ENCODE results near the gene GUSB. TPM values are rescaled to one million over a fixed set of nuclear protein-coding genes. Genes with fewer than 3 reads are reported as not detected.
A peak's percentile ranks its signal among the peaks of the same experiment; 100 is the strongest.
"Not testable (repeated sequence)": the region's sequence is repeated elsewhere in the genome, so short reads cannot be mapped to it uniquely, and the experiment has no call there.

Gene GUSB
- 50.4 and 51.9 TPM in 2 replicates for total RNA-seq
- long read RNA-seq, transcript GUSB-201 (12 exons, 2,300 nt): major isoform, 9 of 30 reads
- long read RNA-seq, partial matches to known transcripts: 8 of 30 reads
- long read RNA-seq, other reads (novel, unspliced or antisense): 13 of 30 reads

DNA sequence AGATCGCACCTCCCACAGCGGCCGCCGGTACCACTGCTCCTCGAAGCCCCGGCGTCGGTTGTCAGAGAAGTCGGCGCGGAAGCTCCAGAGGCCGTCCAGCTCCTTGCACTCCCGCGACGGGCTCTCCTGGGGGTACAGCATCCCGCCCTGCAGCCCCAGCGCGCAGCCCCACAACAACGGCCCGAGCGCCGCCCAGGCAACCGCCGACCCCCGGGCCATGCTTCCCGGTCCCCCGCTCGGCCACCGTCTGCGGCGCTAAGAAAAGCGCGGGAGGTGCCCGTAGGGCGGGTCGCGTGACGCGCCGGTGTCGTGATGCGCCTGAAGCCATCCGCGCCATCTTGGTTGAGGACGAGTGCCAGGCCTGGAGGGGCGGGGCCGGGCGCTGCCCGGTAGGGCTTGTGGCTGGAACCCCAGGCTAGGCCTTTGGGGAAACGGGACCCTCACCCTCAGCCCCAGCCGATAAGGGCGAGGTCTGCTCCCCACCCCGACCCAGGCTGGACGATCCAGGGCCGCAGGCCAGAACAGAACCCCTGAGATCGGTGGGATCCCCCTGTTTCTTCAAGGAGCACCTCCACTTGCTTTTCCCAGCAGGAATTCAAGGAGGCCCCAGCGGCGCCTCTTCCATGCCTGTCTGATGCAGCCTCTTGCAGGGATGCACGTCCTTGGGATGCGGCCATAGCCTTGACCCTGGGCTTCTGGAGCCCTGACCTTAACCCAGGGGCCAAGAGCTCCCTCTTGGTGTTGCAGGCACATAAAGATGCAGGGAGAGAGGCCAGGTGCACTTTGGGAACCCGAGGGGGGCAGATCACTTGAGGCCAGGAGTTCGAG lies at the start of gene GUSB:
Gene GUSB, minus strand, starts transcription at position 249 of the 828 bp plus-strand sequence. Its CDS starts 30 bp downstream, at position 219.
- Mint-ChIP-seq H3K4me1 (no peaks in the 10 kb centered on the region), H3K27ac (ENCODE audit: unreplicated experiment) (peak within 1 kb of the TSS; percentile 90), H3K4me3 (peak within 1 kb of the TSS; percentile 85), H3K36me3 (ENCODE audit: low read depth) (no peaks in the 10 kb centered on the region), H3K9me3 (no peaks in the 10 kb centered on the region), H3K27me3 (ENCODE audit: low read depth) (no peaks in the 10 kb centered on the region)
- peak; percentile 92 for DNase-seq (ENCODE audit: low read depth, low spot score)
- no peak for TF ChIP-seq CTCF (conservative IDR thresholded peaks at IDR 0.05)

- not testable (repeated sequence) for H3K9me3 Mint-ChIP-seq; H3K27ac Mint-ChIP-seq (ENCODE audit: unreplicated experiment); H3K4me1 Mint-ChIP-seq; H3K4me3 Mint-ChIP-seq; H3K36me3 Mint-ChIP-seq (ENCODE audit: low read depth); DNase-seq (ENCODE audit: low read depth, low spot score)
- H3K27me3 Mint-ChIP-seq (ENCODE audit: low read depth): peaks cover 10% of the 10 kb centered on the region
Observed at GRCh38 chr7:66028342-66028741, 46.3 kb upstream of the GUSB start.

GRCh38 chr7:66016131-66016461 lies 34.1 kb upstream of the GUSB start:
- no peak for DNase-seq (ENCODE audit: low read depth, low spot score)
- H3K9me3 Mint-ChIP-seq: no peaks in the 10 kb centered on the region
- TF ChIP-seq CTCF (conservative IDR thresholded peaks at IDR 0.05): no peak
- no peak overlapping the region for H3K27ac Mint-ChIP-seq (ENCODE audit: unreplicated experiment)
- peaks cover 10% of the 10 kb centered on the region for H3K27me3 Mint-ChIP-seq (ENCODE audit: low read depth)
- no peaks in the 10 kb centered on the region for H3K4me1 Mint-ChIP-seq
- H3K36me3 Mint-ChIP-seq (ENCODE audit: low read depth): no peaks in the 10 kb centered on the region
- no peak overlapping the region for H3K4me3 Mint-ChIP-seq

- Mint-ChIP-seq H3K9me3 (no peaks in the 10 kb centered on the region), H3K4me3 (no peak overlapping the region), H3K27me3 (ENCODE audit: low read depth) (peaks cover 10% of the 10 kb centered on the region), H3K36me3 (ENCODE audit: low read depth) (no peaks in the 10 kb centered on the region), H3K4me1 (no peaks in the 10 kb centered on the region), H3K27ac (ENCODE audit: unreplicated experiment) (no peak overlapping the region)
- no peak for DNase-seq (ENCODE audit: low read depth, low spot score)
- no peak for TF ChIP-seq CTCF (conservative IDR thresholded peaks at IDR 0.05)
Observed at GRCh38 chr7:66015440-66016130, 33.6 kb upstream of the GUSB start.

DNA sequence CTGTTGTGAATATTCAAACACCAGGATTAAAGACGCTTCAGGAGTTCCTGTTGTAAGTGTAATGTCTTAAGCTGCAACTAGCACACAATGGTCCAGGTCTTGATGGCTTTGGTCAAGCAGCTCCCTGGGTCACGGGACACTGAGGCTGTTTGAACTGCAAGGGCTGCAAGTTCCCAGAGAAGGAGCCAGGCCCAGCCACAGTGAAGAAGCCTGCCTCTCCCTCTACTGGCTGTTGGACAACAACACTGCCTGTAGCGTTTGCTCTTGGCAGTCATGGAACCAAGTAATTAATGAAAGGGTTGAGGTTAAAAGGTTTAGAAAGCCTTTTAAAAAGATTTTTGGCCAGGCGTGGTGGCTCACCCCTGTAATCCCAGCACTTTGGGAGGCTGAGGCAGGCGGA lies 31.9 kb upstream of the GUSB start:
- Mint-ChIP-seq H3K4me1 (peaks cover 2% of the 10 kb centered on the region), H3K4me3 (no peak overlapping the region), H3K27me3 (ENCODE audit: low read depth) (peaks cover 10% of the 10 kb centered on the region), H3K9me3 (no peaks in the 10 kb centered on the region), H3K36me3 (ENCODE audit: low read depth) (no peaks in the 10 kb centered on the region), H3K27ac (ENCODE audit: unreplicated experiment) (no peak overlapping the region)
- no peak for DNase-seq (ENCODE audit: low read depth, low spot score)
- peak; percentile 35 for TF ChIP-seq CTCF (conservative IDR thresholded peaks at IDR 0.05)

DNA sequence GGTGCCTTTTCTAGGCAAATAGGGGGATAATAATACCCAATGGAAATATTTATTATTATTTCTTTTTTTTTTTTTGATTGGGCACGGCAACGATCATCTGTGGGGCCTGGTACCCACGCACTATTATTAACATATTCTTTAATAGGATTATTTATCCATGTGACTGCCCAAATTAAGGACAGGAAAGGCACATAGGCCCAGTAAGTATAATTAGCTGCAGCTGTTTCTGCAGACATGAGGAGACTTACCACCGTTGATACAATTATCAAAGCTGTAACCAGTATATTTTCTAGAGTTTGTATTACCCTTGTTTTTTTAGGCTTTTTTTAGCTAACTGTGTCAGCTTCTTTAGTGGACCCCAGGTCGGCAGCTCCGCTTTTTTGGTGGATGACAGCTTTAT lies 25.2 kb upstream of the GUSB start:
- Mint-ChIP-seq H3K4me3 (no peak overlapping the region), H3K9me3 (no peaks in the 10 kb centered on the region), H3K27me3 (ENCODE audit: low read depth) (no peaks in the 10 kb centered on the region), H3K4me1 (peaks cover 15% of the 10 kb centered on the region), H3K36me3 (ENCODE audit: low read depth) (no peaks in the 10 kb centered on the region), H3K27ac (ENCODE audit: unreplicated experiment) (no peak overlapping the region)
- DNase-seq (ENCODE audit: low read depth, low spot score): no peak
- no peak for TF ChIP-seq CTCF (conservative IDR thresholded peaks at IDR 0.05)

DNA sequence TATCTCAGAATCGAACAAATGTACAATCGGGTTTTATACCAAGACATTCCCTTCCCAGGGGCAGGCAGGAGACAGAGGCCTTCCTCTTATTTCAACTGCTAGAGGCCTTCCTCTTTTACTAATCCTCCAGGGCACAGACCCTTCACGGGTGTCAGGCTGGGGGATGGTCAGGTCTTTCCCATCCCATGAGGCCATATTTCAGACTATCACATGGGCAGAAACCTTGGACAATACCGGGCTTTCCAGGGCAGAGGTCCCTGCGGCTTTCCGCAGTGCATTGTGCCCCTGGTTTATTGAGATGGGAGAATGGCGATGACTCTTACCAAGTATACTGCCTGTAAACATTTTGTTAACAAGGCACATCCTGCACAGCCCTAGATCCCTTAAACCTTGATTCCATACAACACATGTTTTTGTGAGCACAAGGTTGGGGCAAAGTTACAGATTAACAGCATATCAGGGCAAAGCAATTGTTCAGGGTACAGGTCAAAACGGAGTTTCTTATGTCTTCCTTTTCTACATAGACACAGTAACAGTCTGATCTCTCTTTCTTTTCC lies 23.2 kb upstream of the GUSB start:
- not testable (repeated sequence) for H3K27ac Mint-ChIP-seq (ENCODE audit: unreplicated experiment); H3K36me3 Mint-ChIP-seq (ENCODE audit: low read depth); H3K9me3 Mint-ChIP-seq; H3K4me3 Mint-ChIP-seq; H3K27me3 Mint-ChIP-seq (ENCODE audit: low read depth); DNase-seq (ENCODE audit: low read depth, low spot score)
- peaks cover 15% of the 10 kb centered on the region for H3K4me1 Mint-ChIP-seq

DNA sequence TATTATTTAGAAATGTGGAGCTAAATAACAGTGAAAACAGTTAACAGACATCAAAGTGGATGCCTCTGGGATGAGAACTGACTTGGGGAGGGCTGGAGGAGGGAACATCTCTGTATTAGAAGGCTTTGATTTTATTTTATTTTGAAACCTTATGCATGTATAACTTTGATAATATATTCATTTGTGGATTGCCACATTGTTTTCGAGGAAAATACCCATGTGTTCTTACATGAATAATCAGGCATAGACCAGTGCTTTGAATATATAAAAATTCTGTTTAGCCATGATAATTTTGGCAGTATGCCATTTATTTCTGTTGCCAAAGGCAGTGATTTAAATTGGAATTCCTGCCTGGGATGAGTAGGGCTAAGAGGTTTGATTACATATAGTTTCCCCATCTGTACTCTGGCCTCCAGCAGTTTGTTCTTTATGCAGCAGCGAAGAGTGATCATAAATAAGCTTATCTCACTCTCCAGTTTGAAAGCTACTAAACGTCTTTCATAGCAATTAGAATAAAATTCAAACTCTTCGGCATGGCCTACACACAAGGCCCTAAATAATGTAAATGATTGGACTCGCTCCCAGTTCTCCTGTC lies 18.9 kb upstream of the GUSB start:
- H3K9me3 Mint-ChIP-seq, H3K4me3 Mint-ChIP-seq: not testable (repeated sequence)

More for the DNA sequence above, 18.9 kb upstream of the GUSB start:
- H3K36me3 Mint-ChIP-seq (ENCODE audit: low read depth); H3K27me3 Mint-ChIP-seq (ENCODE audit: low read depth); H3K27ac Mint-ChIP-seq (ENCODE audit: unreplicated experiment); H3K4me1 Mint-ChIP-seq; DNase-seq (ENCODE audit: low read depth, low spot score): not testable (repeated sequence)
